ENCODE results near the gene SHH.

GRCh38 chr7:155846156-155846555 lies 33.9 kb upstream of the SHH start:
- TF ChIP-seq CTCF (conservative IDR thresholded peaks at IDR 0.05 in 1 of 2, IDR thresholded peaks at IDR 0.05 in 1 of 2; ENCODE audit: low read depth in 1 of 2, low read length in 2 of 2) (no peak), EZH2 (IDR thresholded peaks at IDR 0.05; ENCODE audit: low read length, missing control alignments) (no peak)
